RWPE2 (cell line): Measurements from ENCODE around the gene MACROD2.
"Not testable (repeated sequence)": the region's sequence is repeated elsewhere in the genome, so short reads cannot be mapped to it uniquely, and the experiment has no call there.

Experiments used
- ATAC-seq: fragments of 200-7000 bp; cut with Tn5 transposase; 3 replicates; pipeline ENCODE4 v1.9.1; 2021; ENCODE audit warnings: low read depth
- DNase-seq: peaks from one replicate; pipeline ENCODE4 v3.0.0-alpha.2; 2020; ENCODE audit warnings: low spot score
- H3K27ac ChIP-seq: fragments of 450-650 bp; 2 replicates; pipeline ENCODE4 v1.5.1; 2017; ENCODE audit warnings: mild to moderate bottlenecking; ENCODE audit not compliant: poor library complexity, severe bottlenecking
- H3K27me3 ChIP-seq: fragments of 250-450 bp; sonication (Bioruptor Pico); 2 replicates; pipeline ENCODE4 v1.5.1; 2021; ENCODE audit warnings: mild to moderate bottlenecking, moderate library complexity; ENCODE audit not compliant: insufficient read depth, poor library complexity, severe bottlenecking
- H3K36me3 ChIP-seq: fragments of 250-450 bp; sonication (Bioruptor Pico); 2 replicates; pipeline ENCODE4 v1.5.1; 2020; ENCODE audit warnings: low read depth, mild to moderate bottlenecking, moderate library complexity
- H3K4me1 ChIP-seq: fragments of 250-450 bp; sonication (Bioruptor Pico); 2 replicates; pipeline ENCODE4 v1.5.1; 2021; ENCODE audit warnings: mild to moderate bottlenecking, moderate library complexity; ENCODE audit not compliant: insufficient read depth, poor library complexity, severe bottlenecking
- H3K4me3 ChIP-seq: fragments of 250-450 bp; sonication (Bioruptor Pico); 2 replicates; pipeline ENCODE4 v1.5.1; 2021; ENCODE audit warnings: mild to moderate bottlenecking, moderate library complexity; ENCODE audit not compliant: severe bottlenecking
- H3K9me3 ChIP-seq: fragments of 250-450 bp; sonication (Bioruptor Pico); 2 replicates; pipeline ENCODE4 v1.5.1; 2021; ENCODE audit warnings: mild to moderate bottlenecking, moderate library complexity; ENCODE audit not compliant: severe bottlenecking
- CTCF ChIP-seq: fragments of 450-650 bp; IDR thresholded peaks from one replicate; pipeline ENCODE4 v1.5.1; 2017; ENCODE audit warnings: mild to moderate bottlenecking, moderate library complexity; ENCODE audit not compliant: poor library complexity, severe bottlenecking

MACROD2 gene

GRCh38 chr20:15012566-15012965 lies 1017.2 kb downstream of the MACROD2 start:
- Histone ChIP-seq H3K27me3 (no peaks in the 10 kb centered on the region), H3K9me3 (no peaks in the 10 kb centered on the region), H3K4me1 (no peaks in the 10 kb centered on the region), H3K4me3 (no peak overlapping the region), H3K36me3 (no peaks in the 10 kb centered on the region), H3K27ac (no peak overlapping the region)
- ATAC-seq (no peak), DNase-seq (no peak)
- no peak for TF ChIP-seq CTCF

GRCh38 chr20:15016875-15017274 lies 1021.6 kb downstream of the MACROD2 start:
- not testable (repeated sequence) for H3K4me1 ChIP-seq, DNase-seq, H3K27me3 ChIP-seq, H3K27ac ChIP-seq, H3K36me3 ChIP-seq, H3K4me3 ChIP-seq, ATAC-seq, H3K9me3 ChIP-seq

GRCh38 chr20:15018966-15019365 lies 1023.6 kb downstream of the MACROD2 start:
- no peak overlapping the region for H3K4me3 ChIP-seq
- no peak for TF ChIP-seq CTCF
- no peaks in the 10 kb centered on the region for H3K9me3 ChIP-seq
- H3K4me1 ChIP-seq, result no peaks in the 10 kb centered on the region
- no peaks in the 10 kb centered on the region for H3K36me3 ChIP-seq
- DNase-seq (no peak), ATAC-seq (no peak)
- no peak overlapping the region for H3K27ac ChIP-seq
- no peaks in the 10 kb centered on the region for H3K27me3 ChIP-seq

- ATAC-seq, result no peak
- Histone ChIP-seq H3K27ac (no peak overlapping the region), H3K4me3 (no peak overlapping the region), H3K36me3 (no peaks in the 10 kb centered on the region), H3K9me3 (no peaks in the 10 kb centered on the region), H3K4me1 (no peaks in the 10 kb centered on the region), H3K27me3 (no peaks in the 10 kb centered on the region)
- no peak for DNase-seq
- TF ChIP-seq CTCF, result no peak
These were observed 1025.5 kb downstream of the MACROD2 start for GRCh38 chr20:15020845-15021244.

GRCh38 chr20:15022921-15023320 lies 1027.6 kb downstream of the MACROD2 start:
- Histone ChIP-seq H3K36me3 (no peaks in the 10 kb centered on the region), H3K9me3 (no peaks in the 10 kb centered on the region), H3K4me1 (no peaks in the 10 kb centered on the region), H3K27me3 (no peaks in the 10 kb centered on the region), H3K4me3 (no peak overlapping the region), H3K27ac (no peak overlapping the region)
- peak; percentile 84 for ATAC-seq
- no peak for DNase-seq
- no peak for TF ChIP-seq CTCF

GRCh38 chr20:15026759-15027158 lies 1031.4 kb downstream of the MACROD2 start:
- no peaks in the 10 kb centered on the region for H3K4me1 ChIP-seq
- no peaks in the 10 kb centered on the region for H3K36me3 ChIP-seq
- no peak for DNase-seq
- no peak for TF ChIP-seq CTCF
- no peak for ATAC-seq
- H3K27ac ChIP-seq, result no peak overlapping the region
- H3K27me3 ChIP-seq, result no peaks in the 10 kb centered on the region
- H3K9me3 ChIP-seq, result no peaks in the 10 kb centered on the region
- H3K4me3 ChIP-seq, result no peak overlapping the region
